Embryonic facial prominence (tissue), 1 donor: ENCODE data around the gene WBP1L.
"Not testable (repeated sequence)": the region's sequence is repeated elsewhere in the genome, so short reads cannot be mapped to it uniquely, and the experiment has no call there.

Experiments
- DNase-seq: peaks from one replicate; pipeline ENCODE4 v3.0.0-alpha.2; 2016; ENCODE audit errors: extremely low spot score

WBP1L gene

DNA sequence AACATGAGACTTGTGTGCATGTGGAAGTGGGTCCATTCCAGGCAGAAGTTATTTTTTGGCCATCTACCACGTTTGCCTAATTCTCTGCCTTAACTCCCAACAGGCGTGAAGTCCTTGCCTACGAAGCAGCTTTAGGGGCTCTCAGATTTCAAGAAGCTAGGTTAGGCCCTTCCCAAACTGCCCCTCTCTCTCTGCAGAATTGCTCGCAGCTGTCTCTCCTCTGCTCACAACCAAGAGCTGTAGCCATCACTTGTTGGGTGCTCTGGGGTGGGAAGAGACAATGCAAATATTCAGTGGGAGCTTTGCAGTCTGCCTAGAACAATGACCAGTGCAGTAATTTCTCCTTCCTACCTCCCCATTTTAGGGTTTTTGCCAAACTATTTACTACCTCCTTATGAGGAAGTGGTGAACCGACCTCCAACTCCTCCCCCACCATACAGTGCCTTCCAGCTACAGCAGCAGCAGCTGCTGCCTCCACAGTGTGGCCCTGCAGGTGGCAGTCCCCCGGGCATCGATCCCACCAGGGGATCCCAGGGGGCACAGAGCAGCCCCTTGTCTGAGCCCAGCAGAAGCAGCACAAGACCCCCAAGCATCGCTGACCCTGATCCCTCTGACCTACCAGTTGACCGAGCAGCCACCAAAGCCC is 68.6 kb downstream of the WBP1L start:
- DNase-seq, result no peak

GRCh38 chr10:102813017-102813541 is 69.3 kb downstream of the WBP1L start:
- no peak for DNase-seq

GRCh38 chr10:102813734-102814452 is 70.1 kb downstream of the WBP1L start:
- no peak for DNase-seq

GRCh38 chr10:102814453-102814871 is 70.7 kb downstream of the WBP1L start:
- DNase-seq, result no peak

DNA sequence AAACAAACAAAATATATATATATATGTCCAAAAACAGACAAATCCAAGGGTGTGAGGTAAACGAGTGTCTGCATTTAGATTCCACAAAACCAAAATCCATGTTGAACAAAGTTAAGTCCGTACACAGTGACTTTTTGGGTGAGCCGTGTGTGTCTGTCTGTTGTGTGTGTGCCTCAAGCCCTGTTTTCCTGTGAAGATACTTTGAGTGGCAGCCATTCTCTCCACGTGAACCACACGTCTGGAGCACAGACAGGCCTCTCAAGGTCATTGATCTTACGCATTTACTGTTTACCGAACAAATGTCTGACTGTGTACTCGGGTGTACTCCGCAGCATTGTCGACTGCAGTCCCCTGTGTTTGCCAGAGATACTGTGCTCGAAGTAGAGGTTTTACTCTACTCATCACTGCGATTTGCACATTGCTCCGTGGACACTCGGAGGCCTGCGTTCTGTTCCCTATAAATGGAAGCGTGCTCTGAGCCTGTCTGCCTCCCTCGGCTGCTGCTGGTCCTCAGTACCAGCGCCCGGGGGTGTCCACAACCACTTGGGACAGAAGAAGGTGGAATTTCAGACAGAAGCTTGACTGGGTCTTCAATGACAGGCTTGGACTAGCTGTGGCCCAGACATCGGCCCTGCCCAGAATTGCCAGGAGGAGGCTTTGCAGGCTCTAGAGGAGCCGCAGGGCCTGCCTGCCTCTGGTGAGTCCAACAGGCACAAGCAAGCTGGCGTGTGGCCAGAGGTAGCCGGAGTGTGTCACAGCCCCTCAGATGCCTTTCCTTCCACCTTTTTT is 71.3 kb downstream of the WBP1L start:
- no peak for DNase-seq

GRCh38 chr10:102815790-102816549 is 72.2 kb downstream of the WBP1L start:
- no peak for DNase-seq

GRCh38 chr10:102817175-102817574 is 73.4 kb downstream of the WBP1L start:
- DNase-seq, result no peak

GRCh38 chr10:102819054-102819453 is 75.3 kb downstream of the WBP1L start:
- no peak for DNase-seq

- not testable (repeated sequence) for DNase-seq
These were observed 76.3 kb downstream of the WBP1L start for GRCh38 chr10:102820008-102820407.

DNA sequence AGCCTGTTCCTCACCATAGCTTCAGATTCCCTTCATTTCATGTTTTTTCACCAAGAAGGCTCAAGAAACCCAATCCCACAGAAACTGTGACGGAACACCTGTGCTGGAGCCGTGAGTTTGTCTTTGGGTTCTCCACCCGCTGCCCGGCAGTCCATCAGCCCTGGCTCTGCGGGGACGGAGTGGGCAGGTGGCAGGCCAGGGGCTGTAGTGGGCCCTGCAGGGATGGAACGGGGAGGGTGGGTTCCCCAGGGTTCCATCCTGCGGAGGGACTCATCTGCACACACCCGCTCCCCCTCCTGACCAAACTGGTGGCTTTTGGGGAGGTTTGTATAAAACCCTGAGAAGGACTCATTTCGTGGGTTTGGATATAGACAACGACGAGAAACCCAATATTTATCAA is 78.5 kb downstream of the WBP1L start:
- DNase-seq, result no peak

- no peak for DNase-seq
These were observed 80.9 kb downstream of the WBP1L start for GRCh38 chr10:102824664-102825063.

- DNase-seq, result no peak
These were observed 82.5 kb downstream of the WBP1L start for GRCh38 chr10:102826148-102826796.

- no peak for DNase-seq
These were observed 83.8 kb downstream of the WBP1L start for GRCh38 chr10:102827597-102827975.

GRCh38 chr10:102831322-102832071 is 87.7 kb downstream of the WBP1L start:
- no peak for DNase-seq

DNA sequence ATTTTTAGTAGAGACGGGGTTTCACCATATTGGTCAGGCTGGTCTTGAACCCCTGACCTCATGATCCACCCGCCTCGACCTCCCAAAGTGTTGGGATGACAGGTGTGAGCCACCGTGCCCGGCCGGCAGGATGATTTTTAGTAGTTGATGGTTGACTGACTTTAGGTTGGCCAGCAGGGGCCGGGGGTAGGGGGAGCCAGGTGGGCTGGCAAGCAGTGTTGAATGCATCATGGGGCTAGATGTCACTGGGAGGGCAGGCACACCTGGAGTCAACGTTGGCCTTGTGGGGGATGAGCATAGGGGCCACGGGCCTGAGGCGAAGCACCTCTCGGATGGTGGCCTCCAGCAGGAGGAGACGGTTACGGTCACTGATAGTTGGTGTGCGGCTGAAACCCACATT is 88.5 kb downstream of the WBP1L start:
- no peak for DNase-seq

GRCh38 chr10:102832987-102833386 is 89.2 kb downstream of the WBP1L start:
- DNase-seq, result no peak

- DNase-seq, result no peak
These were observed 90.4 kb downstream of the WBP1L start for GRCh38 chr10:102834143-102834542.

GRCh38 chr10:102835007-102835482 is 91.3 kb downstream of the WBP1L start:
- peak; percentile 72 for DNase-seq

DNA sequence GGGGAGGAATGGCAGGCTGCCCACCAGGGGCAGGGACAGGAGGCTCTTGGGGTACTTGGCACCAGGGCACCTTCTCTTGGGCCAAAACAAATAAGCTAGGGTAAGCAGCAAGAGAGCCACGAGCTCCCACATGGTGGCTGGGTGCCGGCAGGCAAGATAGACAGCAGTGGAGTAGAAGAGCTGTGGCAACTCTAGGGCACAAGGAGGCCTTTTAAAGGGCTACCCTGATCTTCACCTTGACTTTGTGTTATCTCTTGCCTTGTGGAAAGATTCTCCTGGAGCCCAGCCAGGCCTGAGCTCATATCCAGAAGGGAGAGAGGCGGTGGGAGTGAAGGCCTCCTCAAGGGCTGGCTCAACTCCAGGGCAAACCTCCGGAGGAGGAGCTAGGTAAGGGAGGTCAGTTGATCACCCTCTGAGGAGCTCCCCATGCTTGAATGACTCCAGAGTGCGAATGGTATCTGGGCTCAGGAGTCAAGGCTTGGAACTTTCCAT is 93.5 kb downstream of the WBP1L start, which contains the start of gene CYP17A1:
CYP17A1 (minus strand) TSS at position 184 of the 492 bp plus-strand sequence; CDS start at position 132, 52 bp downstream.
- DNase-seq, result no peak
